Natural killer cell (primary cell): Measurements from ENCODE around the gene TBX18. TPM values are rescaled to one million over a fixed set of nuclear protein-coding genes. Genes with fewer than 3 reads are reported as not detected.

Source experiments
- ATAC-seq, 3 donors: fragments of 150-1000 bp in 2 of 3; fragments of 200-7000 bp in 1 of 3; cut with Tn5 transposase; 1 replicate in 1 of 3; 2 replicates in 2 of 3; pipeline ENCODE4 v1.10.0; 2021; ENCODE audit warnings: mild to moderate bottlenecking in 2 of 3, moderate library complexity in 2 of 3
- DNase-seq, 2 donors: peaks; one replicate each; pipeline versions ENCODE4 v3.0.0 to v3.0.0-alpha.2; 2013 to 2021; ENCODE audit warnings: mixed read lengths in 1 of 2
- H3K27ac ChIP-seq: one replicate; pipeline ENCODE4 v1.5.1; 2013; ENCODE audit warnings: mild to moderate bottlenecking, low read length
- H3K27me3 ChIP-seq: one replicate; pipeline ENCODE4 v1.6.1; 2013; ENCODE audit warnings: low read length; ENCODE audit not compliant: control insufficient read depth, insufficient read depth
- H3K36me3 ChIP-seq: one replicate; pipeline ENCODE4 v1.6.1; 2013; ENCODE audit warnings: low read length; ENCODE audit not compliant: control insufficient read depth, insufficient read depth
- H3K4me1 ChIP-seq: one replicate; pipeline ENCODE4 v1.6.1; 2013; ENCODE audit warnings: low read length; ENCODE audit not compliant: control insufficient read depth, insufficient read depth
- H3K4me3 ChIP-seq: one replicate; pipeline ENCODE4 v1.5.1; 2013; ENCODE audit warnings: low read length
- H3K9me3 ChIP-seq: one replicate; pipeline ENCODE4 v1.6.1; 2013; ENCODE audit warnings: low read length; ENCODE audit not compliant: control insufficient read depth, insufficient read depth
- H3K27ac Mint-ChIP-seq, 2 donors: one replicate each; pipeline ENCODE4 v1.8.0; 2022; ENCODE audit warnings: mild to moderate bottlenecking in 2 of 2, mixed read lengths in 2 of 2, moderate library complexity in 1 of 2
- H3K27me3 Mint-ChIP-seq, 2 donors: one replicate each; pipeline ENCODE4 v1.8.0; 2022; ENCODE audit warnings: low read depth in 2 of 2, mixed read lengths in 2 of 2
- H3K36me3 Mint-ChIP-seq: one replicate; pipeline ENCODE4 v1.8.0; 2022; ENCODE audit warnings: mixed read lengths
- H3K4me1 Mint-ChIP-seq, 2 donors: one replicate each; pipeline ENCODE4 v1.8.0; 2022; ENCODE audit warnings: mixed read lengths in 2 of 2
- H3K4me3 Mint-ChIP-seq: one replicate; pipeline ENCODE4 v1.8.0; 2022; ENCODE audit warnings: mild to moderate bottlenecking, moderate library complexity, mixed read lengths
- H3K9me3 Mint-ChIP-seq, 2 donors: one replicate each; pipeline ENCODE4 v1.8.0; 2022; ENCODE audit warnings: mixed read lengths in 2 of 2
- CTCF ChIP-seq: fragments of 200-600 bp; IDR thresholded peaks from one replicate; pipeline ENCODE4 v1.8.0; 2022; ENCODE audit warnings: antibody characterized with exemption
- WGBS: methylation state at CpG from one replicate; pipeline ENCODE4 v1.1.7; 2013; ENCODE audit warnings: missing lambda C conversion rate; ENCODE audit not compliant: insufficient coverage; 5-methylcytosine and 5-hydroxymethylcytosine counted together
- intact Hi-C: fragments of 100-400 bp; cut with micrococcal nuclease; formaldehyde crosslinking; loops from one replicate; pipeline ENCODE4 v1.14.2; 2022
- total RNA-seq, 4 donors: library from RNA; stranded (reverse); fragments of 120-200 nt in 1 of 4; gene quantifications; one replicate each; pipeline versions ENCODE4 v1.2.3 to v1.2.4, GENCODE V29; 2013 to 2022

TBX18 gene
- total RNA-seq, 3 donors from 2014 or later (not counting 1 experiment from before 2014, with no cell fraction given) = not detected

GRCh38 chr6:84731901-84732300 is 32.5 kb downstream of the TBX18 start:
- Histone ChIP-seq H3K9me3 (no peaks in the 10 kb centered on the region), H3K4me1 (no peaks in the 10 kb centered on the region), H3K36me3 (no peaks in the 10 kb centered on the region), H3K27ac (no peak overlapping the region), H3K27me3 (no peaks in the 10 kb centered on the region), H3K4me3 (no peak overlapping the region)
- H3K36me3 Mint-ChIP-seq = no peaks in the 10 kb centered on the region
- no peaks in the 10 kb centered on the region for H3K27me3 Mint-ChIP-seq
- H3K4me1 Mint-ChIP-seq = no peaks in the 10 kb centered on the region
- H3K9me3 Mint-ChIP-seq = peaks cover 0 to 3% of the 10 kb centered on the region in 2 donors
- intact Hi-C loops = no loop called here
- no peak overlapping the region for H3K27ac Mint-ChIP-seq
- DNase-seq (no peak), ATAC-seq (no peak)
- no peak overlapping the region for H3K4me3 Mint-ChIP-seq
- no peak for TF ChIP-seq CTCF

DNA sequence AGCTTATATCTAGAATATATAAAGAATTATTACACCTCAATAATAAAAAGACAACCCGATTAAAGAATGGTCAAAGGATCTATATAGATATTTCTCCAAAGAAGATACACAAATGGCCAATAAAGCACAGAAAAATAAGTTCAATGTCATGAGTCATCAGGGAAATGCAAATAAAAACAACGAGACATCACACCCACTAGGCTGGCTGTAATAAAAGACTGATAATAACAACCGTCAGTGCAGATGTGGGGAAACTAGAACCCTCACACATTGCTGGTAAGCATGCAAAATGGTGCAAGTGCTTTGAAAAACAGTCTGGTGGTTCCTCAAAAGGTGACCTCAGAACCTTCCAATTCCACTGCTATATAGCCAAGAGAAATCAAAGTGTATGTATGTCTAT is 33.0 kb downstream of the TBX18 start:
- no peak for DNase-seq
- intact Hi-C loops = no loop called here
- H3K27me3 ChIP-seq = no peaks in the 10 kb centered on the region
- Mint-ChIP-seq H3K27me3 (no peaks in the 10 kb centered on the region), H3K27ac (no peak overlapping the region), H3K36me3 (no peaks in the 10 kb centered on the region), H3K4me1 (no peaks in the 10 kb centered on the region), H3K9me3 (peaks cover 0 to 5% of the 10 kb centered on the region in 2 donors), H3K4me3 (no peak overlapping the region)
- no peak overlapping the region for H3K4me3 ChIP-seq
- H3K9me3 ChIP-seq = no peaks in the 10 kb centered on the region
- H3K27ac ChIP-seq = no peak overlapping the region
- no peak for ATAC-seq
- H3K4me1 ChIP-seq = no peaks in the 10 kb centered on the region
- 75% methylated on average over 2 of the region's 3 CpGs for WGBS
- H3K36me3 ChIP-seq = no peaks in the 10 kb centered on the region
- no peak for TF ChIP-seq CTCF

GRCh38 chr6:84728602-84729001 is 35.8 kb downstream of the TBX18 start:
- intact Hi-C loops = no loop called here
- Histone ChIP-seq H3K4me1 (no peaks in the 10 kb centered on the region), H3K9me3 (no peaks in the 10 kb centered on the region), H3K4me3 (no peak overlapping the region), H3K36me3 (no peaks in the 10 kb centered on the region), H3K27me3 (no peaks in the 10 kb centered on the region), H3K27ac (no peak overlapping the region)
- no peak for ATAC-seq
- TF ChIP-seq CTCF = no peak
- H3K27ac Mint-ChIP-seq = no peak overlapping the region
- peaks cover 0 to 7% of the 10 kb centered on the region in 2 donors for H3K9me3 Mint-ChIP-seq
- H3K4me3 Mint-ChIP-seq = no peak overlapping the region
- H3K36me3 Mint-ChIP-seq = no peaks in the 10 kb centered on the region
- no peaks in the 10 kb centered on the region for H3K4me1 Mint-ChIP-seq
- no peak for DNase-seq
- H3K27me3 Mint-ChIP-seq = no peaks in the 10 kb centered on the region

DNA sequence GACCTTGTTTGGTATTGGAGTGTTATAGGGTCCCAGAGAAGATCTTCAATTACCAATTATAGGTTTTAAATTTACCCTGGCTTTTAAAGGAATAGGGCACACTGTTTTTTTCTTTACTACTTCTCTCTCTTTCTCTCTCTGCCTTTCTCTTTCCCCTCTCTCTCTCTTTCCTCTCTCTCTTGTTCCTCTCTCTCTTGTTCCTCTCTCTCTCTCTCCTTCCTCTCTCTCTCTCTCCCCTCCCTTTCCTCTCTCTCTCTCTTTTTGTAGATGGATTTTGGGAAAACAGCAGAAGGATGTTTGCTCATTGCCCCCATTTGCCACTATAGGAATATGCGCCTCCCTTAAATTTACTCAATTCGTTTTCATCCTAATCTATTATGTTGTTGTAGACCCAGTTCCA is 45.2 kb downstream of the TBX18 start:
- Mint-ChIP-seq H3K36me3 (no peaks in the 10 kb centered on the region), H3K4me3 (no peak overlapping the region), H3K4me1 (no peaks in the 10 kb centered on the region), H3K9me3 (peaks cover 6 to 9% of the 10 kb centered on the region in 2 donors), H3K27me3 (no peaks in the 10 kb centered on the region), H3K27ac (no peak overlapping the region)
- intact Hi-C loops = no loop called here
- no peaks in the 10 kb centered on the region for H3K27me3 ChIP-seq
- no peak for TF ChIP-seq CTCF
- WGBS = no CpG with 5 or more reads among the region's 2 CpGs
- H3K4me1 ChIP-seq = no peaks in the 10 kb centered on the region
- H3K9me3 ChIP-seq = no peaks in the 10 kb centered on the region
- no peaks in the 10 kb centered on the region for H3K36me3 ChIP-seq
- H3K27ac ChIP-seq = no peak overlapping the region
- ATAC-seq (no peak), DNase-seq (no peak)
- H3K4me3 ChIP-seq = no peak overlapping the region
